Measurements from ENCODE around the gene SLC2A4RG.

SLC2A4RG gene

DNA sequence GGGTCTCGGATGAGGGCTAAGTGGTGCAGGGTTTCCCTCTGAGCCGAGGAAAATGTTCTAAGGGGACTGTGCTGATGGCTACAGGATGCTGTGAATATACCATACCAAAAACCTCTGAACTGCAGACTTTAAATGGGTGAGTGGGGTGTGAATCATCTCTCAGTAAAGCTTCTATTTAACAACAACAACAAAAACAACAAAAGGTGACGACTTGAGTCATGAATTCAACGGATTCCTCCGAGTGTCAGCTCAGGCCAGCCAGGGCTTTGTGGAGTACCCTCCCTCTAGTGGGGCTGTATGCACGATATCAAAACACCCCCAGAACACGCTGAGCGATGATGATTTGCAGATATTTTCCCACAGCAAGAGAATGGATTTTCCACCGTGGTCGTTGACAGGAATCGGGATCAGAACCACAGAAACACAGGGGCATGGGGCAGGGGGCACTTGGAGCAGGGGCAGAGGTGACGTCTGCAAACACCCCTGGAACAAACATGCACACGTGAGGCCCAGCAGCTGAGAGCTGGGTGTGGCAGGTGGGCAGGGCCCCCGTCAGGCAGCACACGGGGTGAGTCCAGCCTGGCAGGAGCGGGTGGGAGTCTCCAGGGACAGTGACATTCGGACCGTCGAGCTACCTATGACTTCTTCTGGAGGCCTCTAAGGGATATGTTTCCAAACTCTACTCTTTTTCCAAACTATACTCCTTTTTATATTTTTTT is 38.6 kb downstream of the SLC2A4RG start:
- H3K4me3 ChIP-seq (ENCODE audit: low read depth, low read length), result no peak overlapping the region
- TF ChIP-seq CTCF (IDR thresholded peaks at IDR 0.05; ENCODE audit: borderline replicate concordance, insufficient read depth, low read depth, low read length), result no peak

DNA sequence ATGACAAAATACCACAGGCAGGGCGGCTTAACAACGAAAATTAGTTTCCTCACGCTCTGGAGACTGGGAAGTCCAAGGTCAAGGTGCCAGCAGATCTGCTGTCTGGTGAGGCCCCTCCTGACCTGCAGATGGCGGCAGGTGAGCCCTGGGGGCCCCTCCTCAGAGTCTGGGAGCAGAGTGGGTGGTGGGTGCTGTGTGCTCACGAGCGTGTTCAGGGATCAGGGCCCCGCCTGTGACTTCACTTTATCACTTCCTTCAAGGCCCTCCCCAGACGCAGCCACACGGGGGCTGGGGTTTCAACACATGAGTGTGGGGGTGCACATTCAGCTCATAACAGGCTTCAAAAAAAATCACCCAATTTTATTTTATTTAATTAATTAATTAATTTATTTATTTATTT is 39.3 kb downstream of the SLC2A4RG start:
- TF ChIP-seq CTCF (IDR thresholded peaks at IDR 0.05; ENCODE audit: borderline replicate concordance, insufficient read depth, low read depth, low read length), result no peak
- no peak overlapping the region for H3K4me3 ChIP-seq (ENCODE audit: low read depth, low read length)

GRCh38 chr20:63781181-63781580 is 41.6 kb downstream of the SLC2A4RG start:
- TF ChIP-seq CTCF (IDR thresholded peaks at IDR 0.05; ENCODE audit: borderline replicate concordance, insufficient read depth, low read depth, low read length), result no peak
- H3K4me3 ChIP-seq (ENCODE audit: low read depth, low read length), result no peak overlapping the region

DNA sequence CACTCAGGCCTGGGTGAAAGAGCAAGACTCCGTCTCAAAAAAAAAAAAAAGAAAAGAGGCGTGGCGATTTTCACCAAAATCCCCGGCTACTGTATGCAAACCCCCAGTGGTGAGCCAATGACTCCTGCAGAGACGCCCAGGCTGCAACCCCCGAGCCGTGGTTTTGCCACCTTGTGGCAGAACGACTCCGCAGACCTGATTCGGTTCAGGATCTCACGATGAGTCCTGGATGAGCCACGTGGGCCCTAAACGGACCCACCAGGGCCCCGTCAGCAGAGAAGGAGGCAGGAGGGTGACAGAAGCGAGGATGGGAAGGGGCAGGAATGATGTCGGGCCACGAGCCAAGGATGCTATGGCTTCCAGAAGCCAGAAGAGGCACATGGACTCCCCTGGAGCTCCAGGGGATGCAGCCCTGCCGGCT is 42.5 kb downstream of the SLC2A4RG start:
- no peak overlapping the region for H3K4me3 ChIP-seq (ENCODE audit: low read depth, low read length)
- peak; percentile 28; the same call in 1 of the 2 replicates for TF ChIP-seq CTCF (IDR thresholded peaks at IDR 0.05; ENCODE audit: borderline replicate concordance, insufficient read depth, low read depth, low read length)

- TF ChIP-seq CTCF (IDR thresholded peaks at IDR 0.05; ENCODE audit: borderline replicate concordance, insufficient read depth, low read depth, low read length), result no peak
- no peak overlapping the region for H3K4me3 ChIP-seq (ENCODE audit: low read depth, low read length)
Measured at GRCh38 chr20:63782521-63782971, 43.0 kb downstream of the SLC2A4RG start.

GRCh38 chr20:63783970-63784369 is 44.4 kb downstream of the SLC2A4RG start:
- TF ChIP-seq CTCF (IDR thresholded peaks at IDR 0.05; ENCODE audit: borderline replicate concordance, insufficient read depth, low read depth, low read length), result no peak

GRCh38 chr20:63785691-63786131 is 46.1 kb downstream of the SLC2A4RG start:
- no peak for TF ChIP-seq CTCF (IDR thresholded peaks at IDR 0.05; ENCODE audit: borderline replicate concordance, insufficient read depth, low read depth, low read length)
- H3K4me3 ChIP-seq (ENCODE audit: low read depth, low read length), result no peak overlapping the region

More at GRCh38 chr20:63783970-63784369, 44.4 kb downstream of the SLC2A4RG start:
- no peak overlapping the region for H3K4me3 ChIP-seq (ENCODE audit: low read depth, low read length)

Data from GM12875 (cell line).